Measurements from ENCODE around the gene FTL. TPM values are rescaled to one million over a fixed set of nuclear protein-coding genes. Genes with fewer than 3 reads are reported as not detected.

The FTL gene
- total RNA-seq, 2 experiments from 2014 or later = 1,296 to 1,324 TPM

DNA sequence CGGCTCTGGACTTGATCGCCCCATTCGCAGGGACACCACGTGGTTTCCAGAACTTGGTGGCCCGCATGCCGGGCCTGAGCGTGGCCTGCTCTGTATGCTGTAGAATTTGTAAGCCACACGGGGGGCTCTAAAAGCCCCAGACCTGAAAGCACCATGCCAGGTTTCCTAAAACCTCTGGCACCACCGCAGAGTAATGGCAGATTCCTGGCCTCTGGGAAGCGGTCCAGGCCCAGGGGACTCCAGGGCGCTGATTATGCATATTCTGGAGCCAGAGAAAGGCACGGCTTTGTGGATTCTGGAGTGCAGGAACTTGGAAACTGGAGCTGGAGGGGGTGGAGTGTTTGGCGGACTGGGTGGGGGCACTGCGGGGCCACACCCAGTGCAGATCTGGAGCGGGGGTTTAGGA lies 3.7 kb downstream of the FTL start:
- POLR2A ChIA-PET = interaction anchor here (4.1 to 6.2 kb wide), 2 partner anchors 25 to 95 kb away, joined by 18 to 53 read pairs; partner anchors contain the start of genes GYS1, PPP1R15A and RUVBL2
- ATAC-seq (no peak), DNase-seq (no peak)
- H3K4me3 Mint-ChIP-seq = no peak overlapping the region
- no peaks in the 10 kb centered on the region for H3K9me3 Mint-ChIP-seq
- H3K27me3 Mint-ChIP-seq = no peaks in the 10 kb centered on the region
- H3K4me1 Mint-ChIP-seq (ENCODE audit: low read depth) = peaks cover 32% of the 10 kb centered on the region
- peak overlapping the region; percentile 16 for H3K27ac Mint-ChIP-seq
- CTCF ChIA-PET = interaction anchor here (2.6 to 3.8 kb wide), 2 partner anchors 24 to 68 kb away, joined by 13 to 17 read pairs; partner anchors contain the start of genes GYS1, NUCB1 and RUVBL2
- TF ChIP-seq, protein P1, sequence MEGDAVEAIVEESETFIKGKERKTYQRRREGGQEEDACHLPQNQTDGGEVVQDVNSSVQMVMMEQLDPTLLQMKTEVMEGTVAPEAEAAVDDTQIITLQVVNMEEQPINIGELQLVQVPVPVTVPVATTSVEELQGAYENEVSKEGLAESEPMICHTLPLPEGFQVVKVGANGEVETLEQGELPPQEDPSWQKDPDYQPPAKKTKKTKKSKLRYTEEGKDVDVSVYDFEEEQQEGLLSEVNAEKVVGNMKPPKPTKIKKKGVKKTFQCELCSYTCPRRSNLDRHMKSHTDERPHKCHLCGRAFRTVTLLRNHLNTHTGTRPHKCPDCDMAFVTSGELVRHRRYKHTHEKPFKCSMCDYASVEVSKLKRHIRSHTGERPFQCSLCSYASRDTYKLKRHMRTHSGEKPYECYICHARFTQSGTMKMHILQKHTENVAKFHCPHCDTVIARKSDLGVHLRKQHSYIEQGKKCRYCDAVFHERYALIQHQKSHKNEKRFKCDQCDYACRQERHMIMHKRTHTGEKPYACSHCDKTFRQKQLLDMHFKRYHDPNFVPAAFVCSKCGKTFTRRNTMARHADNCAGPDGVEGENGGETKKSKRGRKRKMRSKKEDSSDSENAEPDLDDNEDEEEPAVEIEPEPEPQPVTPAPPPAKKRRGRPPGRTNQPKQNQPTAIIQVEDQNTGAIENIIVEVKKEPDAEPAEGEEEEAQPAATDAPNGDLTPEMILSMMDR (IDR thresholded peaks at IDR 0.05) = no peak
- intact Hi-C loops (cut with micrococcal nuclease) = loop anchor here (5.0 to 10.0 kb wide), 2 partner anchors 94 to 172 kb away; partner anchors contain the start of gene PPP1R15A
- H3K36me3 Mint-ChIP-seq (ENCODE audit: low read depth) = peaks cover 43% of the 10 kb centered on the region

DNA sequence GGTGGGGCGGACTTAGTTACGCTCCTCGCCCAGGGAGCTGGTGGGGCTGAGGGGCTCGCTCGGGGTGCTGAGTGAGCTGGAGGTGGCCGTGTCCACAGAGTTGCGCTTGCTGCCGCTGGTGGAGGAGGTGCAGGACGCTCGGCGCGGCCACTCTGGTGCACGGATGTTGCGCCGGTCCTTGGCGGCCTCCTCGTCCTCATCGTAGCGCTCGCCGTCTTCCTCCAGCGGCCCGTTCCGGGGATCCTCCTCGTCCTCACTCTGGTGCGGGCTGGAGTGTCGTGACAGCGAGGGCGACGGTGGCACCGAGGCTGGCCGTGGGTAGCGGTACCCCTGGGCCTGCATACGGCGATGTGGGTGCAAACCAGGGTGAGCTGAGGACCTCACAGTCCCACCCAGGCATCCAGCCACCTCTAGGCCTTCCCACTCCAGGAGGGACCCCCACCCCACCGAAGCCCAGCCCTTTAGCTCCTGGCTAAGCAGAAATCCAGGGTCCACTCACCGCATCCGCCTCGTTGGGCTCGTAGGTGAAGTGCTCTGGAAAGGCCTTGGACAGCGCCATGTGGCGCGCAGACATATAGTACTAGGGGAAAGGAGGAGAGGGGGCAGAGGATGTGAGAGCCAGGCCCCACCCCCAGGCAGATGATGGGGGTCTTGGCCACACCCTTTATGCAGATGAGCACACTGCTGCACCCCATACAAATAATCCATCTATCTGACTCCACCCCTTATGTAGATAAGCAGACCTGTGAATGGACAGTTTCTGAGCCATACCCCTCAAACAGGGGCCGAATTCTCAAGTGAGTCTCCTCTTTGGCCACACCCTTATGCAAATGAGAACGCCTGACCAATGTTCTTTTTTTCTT lies 4.4 kb downstream of the FTL start:
- ATAC-seq (no peak), DNase-seq (peak; percentile 26)
- POLR2A ChIA-PET = interaction anchor here (1.2 to 6.2 kb wide), 4 partner anchors 89 to 174 kb away, joined by 4 to 53 read pairs (median 8); partner anchors contain the start of gene PPP1R15A
- peak overlapping the region; percentile 11 for H3K27ac Mint-ChIP-seq
- H3K4me3 Mint-ChIP-seq = no peak overlapping the region
- TF ChIP-seq, protein P1 (IDR thresholded peaks at IDR 0.05) = no peak
- intact Hi-C loops (cut with micrococcal nuclease) = loop anchor here (5.0 to 10.0 kb wide), 2 partner anchors 95 to 172 kb away; partner anchors contain the start of gene PPP1R15A
- H3K36me3 Mint-ChIP-seq (ENCODE audit: low read depth) = peaks cover 43% of the 10 kb centered on the region
- H3K27me3 Mint-ChIP-seq = no peaks in the 10 kb centered on the region
- CTCF ChIA-PET = interaction anchor here (1.1 to 3.8 kb wide), 15 partner anchors 7 to 181 kb away, joined by 4 to 32 read pairs (median 12); partner anchors contain the start of genes BAX, DHDH, GYS1 and HSD17B14
- H3K4me1 Mint-ChIP-seq (ENCODE audit: low read depth) = peaks cover 26% of the 10 kb centered on the region
- H3K9me3 Mint-ChIP-seq = no peaks in the 10 kb centered on the region

DNA sequence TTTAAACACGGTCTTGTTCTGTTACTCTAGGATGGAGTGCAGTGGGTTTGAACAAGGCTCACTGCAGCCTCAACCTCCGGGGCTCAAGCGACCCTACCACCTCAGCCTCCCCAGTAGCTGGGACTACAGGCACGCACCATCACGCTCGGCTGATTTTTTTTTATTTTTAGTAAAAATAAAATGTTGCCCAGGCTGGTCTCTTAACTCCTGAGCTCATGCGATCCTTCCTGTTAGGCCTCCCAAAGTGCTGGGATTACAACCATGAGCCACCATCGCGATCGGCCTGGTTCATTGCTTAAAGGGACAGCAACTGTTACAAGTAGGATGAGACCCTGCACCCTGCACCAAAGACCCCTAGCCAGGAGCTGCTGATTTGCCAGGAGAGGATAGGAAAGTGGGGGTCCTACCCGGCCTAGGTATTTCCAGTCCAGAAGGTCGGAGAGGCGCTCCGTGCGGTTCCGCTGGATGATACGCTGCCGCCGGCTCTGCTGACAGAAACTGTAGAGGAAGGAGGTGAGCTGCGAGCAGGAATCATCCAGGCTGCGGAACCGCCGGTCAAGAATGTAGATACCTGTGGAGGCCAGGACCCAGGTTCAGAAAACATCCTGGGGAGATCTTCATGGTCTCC lies 5.1 kb downstream of the FTL start:
- Mint-ChIP-seq H3K4me3 (no peak overlapping the region), H3K27me3 (no peaks in the 10 kb centered on the region), H3K4me1 (ENCODE audit: low read depth) (peaks cover 23% of the 10 kb centered on the region), H3K9me3 (no peaks in the 10 kb centered on the region), H3K27ac (peak overlapping the region; percentile 11), H3K36me3 (ENCODE audit: low read depth) (peaks cover 43% of the 10 kb centered on the region)
- POLR2A ChIA-PET = interaction anchor here (0.6 to 1.5 kb wide), 9 partner anchors 8 to 174 kb away, joined by 3 to 10 read pairs (median 4); partner anchors contain the start of genes NUCB1 and PPP1R15A
- DNase-seq = no peak
- CTCF ChIA-PET = interaction anchor here (0.6 to 2.6 kb wide), 43 partner anchors 8 to 296 kb away, joined by 3 to 32 read pairs (median 4); partner anchors contain the start of genes BAX, BCAT2, DHDH and GYS1
- no peak for ATAC-seq
- TF ChIP-seq, protein P1 (IDR thresholded peaks at IDR 0.05) = no peak
- intact Hi-C loops (cut with micrococcal nuclease) = no loop called here

DNA sequence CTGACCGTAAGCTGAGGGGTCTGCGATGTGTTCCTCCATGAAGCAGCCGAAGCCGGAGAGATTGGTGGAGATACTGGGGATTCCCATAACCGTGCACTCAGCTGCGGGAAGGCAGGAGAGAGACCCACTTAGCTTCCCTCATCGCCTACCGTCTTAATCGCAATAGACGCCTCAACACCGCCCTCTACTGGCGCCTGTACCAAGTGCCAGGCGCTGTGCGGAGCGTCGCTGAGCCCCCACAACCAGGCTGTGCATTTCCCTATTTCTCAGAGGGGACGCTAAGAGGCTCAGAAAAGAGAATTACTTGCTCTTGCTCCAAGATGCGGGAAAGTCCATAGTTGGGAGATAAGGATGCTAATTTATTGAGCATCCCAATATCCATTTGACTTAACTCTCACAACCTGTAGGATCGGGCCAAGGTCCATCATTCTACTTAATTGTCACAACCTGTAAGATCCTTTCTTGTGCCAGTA lies 5.8 kb downstream of the FTL start:
- no peaks in the 10 kb centered on the region for H3K9me3 Mint-ChIP-seq
- peak; percentile 83 for ATAC-seq
- TF ChIP-seq, protein P1 (IDR thresholded peaks at IDR 0.05) = peak; percentile 95
- peak; percentile 93 for DNase-seq
- CTCF ChIA-PET = interaction anchor here (0.6 to 2.6 kb wide), 43 partner anchors 9 to 296 kb away, joined by 3 to 32 read pairs (median 4); partner anchors contain the start of genes BAX, BCAT2, DHDH and GYS1
- H3K36me3 Mint-ChIP-seq (ENCODE audit: low read depth) = peaks cover 38% of the 10 kb centered on the region
- intact Hi-C loops (cut with micrococcal nuclease) = no loop called here
- H3K4me1 Mint-ChIP-seq (ENCODE audit: low read depth) = peaks cover 20% of the 10 kb centered on the region
- no peaks in the 10 kb centered on the region for H3K27me3 Mint-ChIP-seq
- POLR2A ChIA-PET = interaction anchor here (0.6 to 1.5 kb wide), 8 partner anchors 9 to 175 kb away, joined by 3 to 10 read pairs (median 4); partner anchors contain the start of genes NUCB1 and PPP1R15A
- no peak overlapping the region for H3K4me3 Mint-ChIP-seq
- H3K27ac Mint-ChIP-seq = peak overlapping the region; percentile 46
